Measurements from ENCODE around the gene GAS6.

Gene GAS6

DNA sequence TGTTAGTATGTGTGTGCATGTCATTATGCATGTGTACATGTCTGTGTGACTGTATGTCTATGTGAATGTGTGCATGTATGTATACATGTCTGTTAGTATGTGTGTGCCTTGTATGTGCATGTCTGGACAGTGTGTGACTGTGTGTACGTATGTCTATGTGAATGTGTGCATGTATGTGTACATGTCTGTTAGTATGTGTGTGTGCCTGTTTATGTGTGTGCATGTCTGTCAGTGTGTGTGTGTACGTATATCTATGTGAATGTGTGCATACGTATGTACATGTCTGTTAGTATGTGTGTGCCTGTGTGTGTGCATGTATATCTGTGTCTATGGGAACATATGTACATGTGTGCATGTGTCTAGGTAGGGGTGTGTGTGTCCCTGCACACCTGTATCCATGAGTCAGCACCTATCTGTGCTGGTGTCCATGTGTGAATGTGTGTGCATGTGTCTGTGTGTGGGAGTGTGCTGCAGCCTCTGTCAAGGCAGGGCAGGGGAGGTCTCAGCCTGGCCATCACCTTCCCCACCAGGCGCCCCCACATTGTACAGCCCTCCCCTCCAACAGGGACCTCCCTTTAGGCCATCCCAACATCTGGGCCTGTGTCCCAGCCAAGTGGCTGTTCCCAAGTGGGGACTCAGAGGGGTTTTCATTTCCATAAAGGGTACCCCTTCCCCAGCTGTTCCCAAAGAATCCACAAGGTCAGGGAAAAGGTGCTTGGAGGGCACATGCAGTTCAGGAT lies 4.4 kb downstream of the GAS6 start:
- H2AFZ ChIP-seq (ENCODE audit: low read depth, low read length), result no peak overlapping the region
- H3K79me2 ChIP-seq (ENCODE audit: low read length), result no peaks in the 10 kb centered on the region
- H4K20me1 ChIP-seq (ENCODE audit: insufficient read depth, low read length), result no peaks in the 10 kb centered on the region
- no peak overlapping the region for H3K4me2 ChIP-seq (ENCODE audit: low read length)
- no peak overlapping the region for H3K4me3 ChIP-seq (ENCODE audit: low read length)
- H3K9ac ChIP-seq (ENCODE audit: low read length), result no peak overlapping the region
- no peaks in the 10 kb centered on the region for H3K4me1 ChIP-seq (ENCODE audit: low read length)
- no peak overlapping the region for H3K27ac ChIP-seq (ENCODE audit: low read length)
- no peak for TF ChIP-seq CTCF (IDR thresholded peaks at IDR 0.05; ENCODE audit: low read depth, low read length)
- no peak for TF ChIP-seq EZH2phosphoT487 (IDR thresholded peaks at IDR 0.05; ENCODE audit: low read depth)
- H3K9me3 ChIP-seq (ENCODE audit: insufficient read depth, low read length), result no peaks in the 10 kb centered on the region; the same call in 1 of the 2 replicates
- H3K27me3 ChIP-seq (ENCODE audit: low read depth, low read length), result peaks cover 5% of the 10 kb centered on the region; the same call in 1 of the 2 replicates
- H3K36me3 ChIP-seq (replicated peaks; ENCODE audit: low read depth, low read length), result no peaks in the 10 kb centered on the region

GRCh38 chr13:113857531-113858195 lies 6.2 kb downstream of the GAS6 start:
- Histone ChIP-seq H3K9ac (ENCODE audit: low read length) (no peak overlapping the region), H3K4me2 (ENCODE audit: low read length) (no peak overlapping the region), H4K20me1 (ENCODE audit: insufficient read depth, low read length) (no peaks in the 10 kb centered on the region)

GRCh38 chr13:113856716-113857065 lies 7.2 kb downstream of the GAS6 start:
- Histone ChIP-seq H4K20me1 (ENCODE audit: insufficient read depth, low read length) (no peaks in the 10 kb centered on the region), H3K36me3 (replicated peaks; ENCODE audit: low read depth, low read length) (no peaks in the 10 kb centered on the region), H3K4me3 (ENCODE audit: low read length) (no peak overlapping the region), H3K27ac (ENCODE audit: low read length) (no peak overlapping the region), H3K9me3 (ENCODE audit: insufficient read depth, low read length) (no peaks in the 10 kb centered on the region; the same call in 1 of the 2 replicates), H3K27me3 (ENCODE audit: low read depth, low read length) (peaks cover 5% of the 10 kb centered on the region; the same call in 1 of the 2 replicates), H3K4me1 (ENCODE audit: low read length) (no peaks in the 10 kb centered on the region), H2AFZ (ENCODE audit: low read depth, low read length) (no peak overlapping the region), H3K9ac (ENCODE audit: low read length) (no peak overlapping the region), H3K79me2 (ENCODE audit: low read length) (no peaks in the 10 kb centered on the region), H3K4me2 (ENCODE audit: low read length) (no peak overlapping the region)
- no peak for TF ChIP-seq CTCF (IDR thresholded peaks at IDR 0.05; ENCODE audit: low read depth, low read length)
- no peak for TF ChIP-seq EZH2phosphoT487 (IDR thresholded peaks at IDR 0.05; ENCODE audit: low read depth)

More at GRCh38 chr13:113857531-113858195, 6.2 kb downstream of the GAS6 start:
- Histone ChIP-seq H3K27me3 (ENCODE audit: low read depth, low read length) (peaks cover 5% of the 10 kb centered on the region; the same call in 1 of the 2 replicates), H3K27ac (ENCODE audit: low read length) (no peak overlapping the region), H3K79me2 (ENCODE audit: low read length) (no peaks in the 10 kb centered on the region), H2AFZ (ENCODE audit: low read depth, low read length) (no peak overlapping the region), H3K36me3 (replicated peaks; ENCODE audit: low read depth, low read length) (no peaks in the 10 kb centered on the region), H3K4me3 (ENCODE audit: low read length) (no peak overlapping the region), H3K9me3 (ENCODE audit: insufficient read depth, low read length) (no peaks in the 10 kb centered on the region; the same call in 1 of the 2 replicates), H3K4me1 (ENCODE audit: low read length) (no peaks in the 10 kb centered on the region)
- no peak for TF ChIP-seq EZH2phosphoT487 (IDR thresholded peaks at IDR 0.05; ENCODE audit: low read depth)
- TF ChIP-seq CTCF (IDR thresholded peaks at IDR 0.05; ENCODE audit: low read depth, low read length), result no peak

- Histone ChIP-seq H3K36me3 (replicated peaks; ENCODE audit: low read depth, low read length) (no peaks in the 10 kb centered on the region), H3K79me2 (ENCODE audit: low read length) (no peaks in the 10 kb centered on the region), H4K20me1 (ENCODE audit: insufficient read depth, low read length) (no peaks in the 10 kb centered on the region), H3K27ac (ENCODE audit: low read length) (no peak overlapping the region), H3K4me3 (ENCODE audit: low read length) (no peak overlapping the region), H3K4me1 (ENCODE audit: low read length) (no peaks in the 10 kb centered on the region), H3K9ac (ENCODE audit: low read length) (no peak overlapping the region), H3K4me2 (ENCODE audit: low read length) (no peak overlapping the region), H3K9me3 (ENCODE audit: insufficient read depth, low read length) (no peaks in the 10 kb centered on the region; the same call in 1 of the 2 replicates), H2AFZ (ENCODE audit: low read depth, low read length) (no peak overlapping the region), H3K27me3 (ENCODE audit: low read depth, low read length) (peaks cover 5% of the 10 kb centered on the region; the same call in 1 of the 2 replicates)
- TF ChIP-seq CTCF (IDR thresholded peaks at IDR 0.05; ENCODE audit: low read depth, low read length), result no peak
- no peak for TF ChIP-seq EZH2phosphoT487 (IDR thresholded peaks at IDR 0.05; ENCODE audit: low read depth)
Observed at GRCh38 chr13:113855931-113856715, 7.8 kb downstream of the GAS6 start.

Measured in OCI-LY3 (cell line).